SU-DHL-6 (cell line): ENCODE measurements around the gene KIF24.

Experiments used
- H2AFZ ChIP-seq: fragments of 200-600 bp; sonication (generic); 2 replicates; pipeline ENCODE4 v1.6.1; 2014; ENCODE audit warnings: low read depth, mild to moderate bottlenecking, moderate library complexity, mixed read lengths, antibody characterized with exemption, low read length; ENCODE audit not compliant: severe bottlenecking
- H3F3A ChIP-seq: fragments of 200-600 bp; shearing (Covaris generic); 2 replicates; pipeline ENCODE4 v1.6.0; 2016; ENCODE audit warnings: antibody characterized with exemption, mild to moderate bottlenecking; ENCODE audit not compliant: insufficient read depth
- H3K27ac ChIP-seq: fragments of 200-600 bp; sonication (generic); 2 replicates; pipeline ENCODE4 v1.5.1; 2016; ENCODE audit warnings: low read depth, mild to moderate bottlenecking, low read length, moderate library complexity, mixed read lengths
- H3K27me3 ChIP-seq: fragments of 200-600 bp; sonication (generic), shearing (Covaris generic); 2 replicates; pipeline ENCODE4 v1.6.0; 2014; ENCODE audit warnings: mild to moderate bottlenecking, low read length
- H3K36me3 ChIP-seq: fragments of 200-600 bp; sonication (generic); 2 replicates; pipeline ENCODE4 v1.6.1; 2014; ENCODE audit warnings: mild to moderate bottlenecking, low read length, mixed read lengths
- H3K4me2 ChIP-seq: fragments of 300-600, 200-600 bp; shearing (Covaris generic), sonication (generic); 2 replicates; pipeline ENCODE4 v1.6.0; 2014; ENCODE audit warnings: low read length, low read depth, mild to moderate bottlenecking; ENCODE audit not compliant: poor library complexity, severe bottlenecking
- H3K4me3 ChIP-seq: fragments of 200-600 bp; sonication (generic); 2 replicates; pipeline ENCODE4 v1.5.1; 2014; ENCODE audit warnings: antibody characterized with exemption, low read length, mild to moderate bottlenecking, mixed read lengths; ENCODE audit not compliant: insufficient read depth, poor library complexity, severe bottlenecking
- H3K79me2 ChIP-seq: fragments of 200-600 bp; sonication (generic); 2 replicates; pipeline ENCODE4 v1.6.1; 2014; ENCODE audit warnings: mild to moderate bottlenecking, low read length, moderate library complexity; ENCODE audit not compliant: insufficient read depth
- H3K9ac ChIP-seq: fragments of 200-600 bp; sonication (generic); 2 replicates; pipeline ENCODE4 v1.7.0; 2014; ENCODE audit warnings: mild to moderate bottlenecking, low read length
- H3K9me2 ChIP-seq: fragments of 200-600 bp; sonication (generic); replicated peaks from 2 replicates; pipeline ENCODE4 v1.6.1; 2014; ENCODE audit warnings: low read length; ENCODE audit not compliant: insufficient read depth
- H3K9me3 ChIP-seq: fragments of 200-600 bp; sonication (generic); 2 replicates; pipeline ENCODE4 v1.6.1; 2014; ENCODE audit warnings: low read length, mixed read lengths; ENCODE audit not compliant: insufficient read depth
- H4K20me1 ChIP-seq: fragments of 200-600 bp; sonication (generic); 2 replicates; pipeline ENCODE4 v1.6.1; 2014; ENCODE audit warnings: low read depth, mild to moderate bottlenecking, antibody characterized with exemption, low read length, moderate library complexity, mixed read lengths
- CTCF ChIP-seq: fragments of 200-600 bp; sonication (generic); IDR thresholded peaks from one replicate; pipeline ENCODE4 v1.5.1; 2017; ENCODE audit warnings: antibody characterized with exemption, mild to moderate bottlenecking, low read length, moderate library complexity; ENCODE audit not compliant: insufficient read depth, poor library complexity, severe bottlenecking
- EZH2phosphoT487 ChIP-seq: fragments of 200-600 bp; sonication (generic), shearing (Covaris generic); conservative IDR thresholded peaks from 2 replicates; pipeline ENCODE4 v1.6.1; 2018; ENCODE audit warnings: mild to moderate bottlenecking, antibody characterized with exemption, low read length, moderate library complexity, mixed read lengths

KIF24 gene

GRCh38 chr9:34371886-34372466 is 42.9 kb upstream of the KIF24 start:
- H3K36me3 ChIP-seq, result no peaks in the 10 kb centered on the region
- TF ChIP-seq CTCF (no peak), EZH2phosphoT487 (no peak)
- H2AFZ ChIP-seq, result no peak overlapping the region
- no peaks in the 10 kb centered on the region for H3K79me2 ChIP-seq
- H3K9me2 ChIP-seq, result no peaks in the 10 kb centered on the region
- H3K27me3 ChIP-seq, result no peaks in the 10 kb centered on the region
- no peak overlapping the region for H3K27ac ChIP-seq
- no peak overlapping the region for H3K4me2 ChIP-seq
- no peaks in the 10 kb centered on the region for H4K20me1 ChIP-seq
- H3K9me3 ChIP-seq, result peaks cover 7% of the 10 kb centered on the region; the same call in 1 of the 2 replicates
- H3K4me3 ChIP-seq, result no peak overlapping the region
- no peak overlapping the region for H3K9ac ChIP-seq
- H3F3A ChIP-seq, result peaks cover 9% of the 10 kb centered on the region; the same call in 1 of the 2 replicates

GRCh38 chr9:34370970-34371880 is 42.2 kb upstream of the KIF24 start:
- H3K9me3 ChIP-seq, result peaks cover 7% of the 10 kb centered on the region; the same call in 1 of the 2 replicates
- no peak overlapping the region for H3K27ac ChIP-seq
- no peak overlapping the region for H3K4me2 ChIP-seq
- no peaks in the 10 kb centered on the region for H3K36me3 ChIP-seq
- no peak overlapping the region for H3K9ac ChIP-seq
- no peaks in the 10 kb centered on the region for H3K79me2 ChIP-seq
- H3K27me3 ChIP-seq, result no peaks in the 10 kb centered on the region
- no peak overlapping the region for H3K4me3 ChIP-seq
- H4K20me1 ChIP-seq, result no peaks in the 10 kb centered on the region
- TF ChIP-seq CTCF, result no peak
- no peak for TF ChIP-seq EZH2phosphoT487
- H3K9me2 ChIP-seq, result no peaks in the 10 kb centered on the region
- H2AFZ ChIP-seq, result no peak overlapping the region
- H3F3A ChIP-seq, result peaks cover 9% of the 10 kb centered on the region; the same call in 1 of the 2 replicates

GRCh38 chr9:34370335-34370969 is 41.4 kb upstream of the KIF24 start:
- no peak overlapping the region for H3K9ac ChIP-seq
- no peaks in the 10 kb centered on the region for H3K36me3 ChIP-seq
- TF ChIP-seq CTCF (no peak), EZH2phosphoT487 (no peak)
- H3K9me3 ChIP-seq, result peaks cover 7% of the 10 kb centered on the region; the same call in 1 of the 2 replicates
- H3K27ac ChIP-seq, result no peak overlapping the region
- peaks cover 3% of the 10 kb centered on the region; the same call in 1 of the 2 replicates for H3F3A ChIP-seq
- no peak overlapping the region for H3K4me2 ChIP-seq
- no peaks in the 10 kb centered on the region for H3K79me2 ChIP-seq
- no peak overlapping the region for H3K4me3 ChIP-seq
- no peaks in the 10 kb centered on the region for H4K20me1 ChIP-seq
- no peaks in the 10 kb centered on the region for H3K9me2 ChIP-seq
- H2AFZ ChIP-seq, result no peak overlapping the region
- H3K27me3 ChIP-seq, result no peaks in the 10 kb centered on the region
